Activated CD4-positive, alpha-beta T cell treated with anti-CD3 and anti-CD28 coated beads, Interleukin-2, amount 50 U/mL, for 24 hours (primary cell): ENCODE measurements around the gene SPDYE5.

ENCODE experiments used
- DNase-seq, 2 donors: peaks; one replicate each; pipeline ENCODE4 v3.0.0-alpha.2; 2020; ENCODE audit warnings: low read depth in 1 of 2, low spot score in 1 of 2

Gene SPDYE5

DNA sequence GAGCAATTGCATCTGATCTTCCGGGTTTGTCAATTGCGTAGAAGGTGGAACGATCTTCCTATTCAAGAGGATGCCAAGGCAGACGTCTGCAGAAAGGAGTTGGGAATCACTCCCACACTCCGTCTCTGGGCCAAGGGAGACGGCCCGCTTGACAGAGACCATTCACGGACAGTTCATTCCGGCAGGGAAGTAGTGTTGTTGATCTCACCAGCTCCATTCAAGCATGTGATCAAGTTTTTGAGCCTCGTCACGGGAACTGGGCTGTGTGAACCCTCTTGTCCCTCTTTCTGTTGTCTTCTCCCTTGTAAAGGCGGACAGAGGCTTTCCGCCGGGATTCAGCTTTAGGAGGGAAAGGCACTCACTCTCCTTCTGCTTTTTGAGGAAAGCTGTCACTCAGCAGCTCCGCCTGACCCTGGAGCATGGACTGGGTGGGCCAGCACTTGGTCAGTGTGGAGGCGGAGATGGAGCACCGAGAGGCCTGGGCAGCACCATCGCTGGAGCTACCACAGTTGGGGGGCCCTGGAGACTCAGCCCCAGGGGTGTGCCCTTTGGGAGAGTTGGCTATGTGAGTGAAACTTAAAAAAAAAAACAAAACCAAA is 44.9 kb downstream of the SPDYE5 start:
- no peak for DNase-seq

DNA sequence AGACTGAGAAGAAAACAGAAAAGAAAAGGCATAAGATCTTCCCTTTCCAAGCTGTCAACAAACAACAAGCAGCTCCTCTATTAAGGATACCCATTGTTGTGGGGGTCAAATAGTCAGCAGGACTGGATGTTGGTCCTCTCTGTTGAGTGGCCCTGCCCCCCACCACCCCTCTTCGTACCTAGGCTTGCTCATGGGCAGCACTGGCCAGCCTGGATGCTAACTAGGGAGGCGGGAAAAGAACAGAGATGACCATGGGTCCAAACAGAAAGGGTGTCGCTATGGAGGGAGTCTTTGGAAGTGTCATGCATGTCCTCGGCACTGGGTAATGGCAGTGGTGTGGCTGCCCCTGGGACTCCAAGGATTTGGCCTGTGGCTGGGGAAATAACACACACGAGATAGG is 45.6 kb downstream of the SPDYE5 start:
- no peak for DNase-seq

DNA sequence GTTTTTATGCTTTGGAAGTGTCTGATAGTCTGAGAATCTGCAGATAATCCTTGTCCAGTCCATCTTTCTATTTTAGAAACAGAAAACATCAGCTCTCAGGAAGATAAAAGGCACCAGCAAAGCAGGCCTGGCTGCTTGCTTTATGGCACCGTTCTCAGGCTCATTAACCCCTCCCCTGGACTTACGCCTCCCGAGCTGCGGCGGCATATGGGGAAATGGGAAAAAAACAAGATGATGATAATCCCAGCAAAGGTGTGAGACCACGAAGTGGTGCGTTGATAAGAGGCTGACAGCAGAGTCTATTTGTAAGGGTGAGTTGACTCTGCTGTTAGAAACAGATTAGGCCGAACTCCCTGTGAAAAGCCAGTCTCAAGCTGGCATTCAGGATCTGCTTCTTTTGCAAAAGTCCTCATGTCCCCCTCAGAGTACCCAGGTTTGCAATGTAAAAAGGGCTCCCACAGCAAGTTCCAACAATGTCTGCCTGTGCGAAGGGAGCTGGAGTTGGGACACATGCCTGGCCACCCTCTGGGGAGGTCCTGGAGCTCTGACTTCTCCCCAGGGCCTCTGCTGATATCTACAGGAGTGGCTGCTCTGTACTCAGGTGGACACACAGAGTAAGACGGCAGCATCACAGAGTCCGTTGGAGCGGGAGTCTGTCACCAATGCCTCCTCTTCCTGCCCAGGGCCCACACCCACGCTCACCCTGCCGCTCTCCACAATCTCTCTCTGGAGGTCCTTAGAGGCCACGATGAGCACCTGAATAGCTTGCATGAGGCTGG is 54.3 kb downstream of the SPDYE5 start:
- DNase-seq: no peak
